CD4-positive, alpha-beta T cell treated with Interleukin-15 for 1 hour (primary cell): ENCODE data around the gene GABRB1.

Source experiments
- DNase-seq: peaks from one replicate; pipeline ENCODE4 v3.0.0-alpha.2; 2020

GABRB1 gene

DNA sequence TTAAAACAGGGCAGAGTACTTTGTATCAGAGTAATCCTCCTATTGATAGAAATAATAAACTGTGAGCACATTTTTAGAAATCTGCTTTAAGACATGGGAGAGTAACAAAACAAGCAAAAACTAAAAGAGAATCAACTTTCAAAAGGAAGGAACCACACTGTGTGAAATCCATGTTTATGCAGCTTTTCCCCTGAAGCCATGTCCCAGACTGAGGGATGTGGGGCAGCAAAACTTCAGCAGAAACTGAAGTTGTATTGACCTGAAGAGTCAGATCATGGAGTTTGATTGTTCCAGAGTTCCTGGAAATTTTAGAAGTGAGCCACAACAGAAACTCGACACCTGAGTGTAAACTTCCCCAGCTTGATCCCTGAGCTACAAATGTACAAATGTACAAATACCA is 378.9 kb downstream of the GABRB1 start:
- DNase-seq, result no peak

DNA sequence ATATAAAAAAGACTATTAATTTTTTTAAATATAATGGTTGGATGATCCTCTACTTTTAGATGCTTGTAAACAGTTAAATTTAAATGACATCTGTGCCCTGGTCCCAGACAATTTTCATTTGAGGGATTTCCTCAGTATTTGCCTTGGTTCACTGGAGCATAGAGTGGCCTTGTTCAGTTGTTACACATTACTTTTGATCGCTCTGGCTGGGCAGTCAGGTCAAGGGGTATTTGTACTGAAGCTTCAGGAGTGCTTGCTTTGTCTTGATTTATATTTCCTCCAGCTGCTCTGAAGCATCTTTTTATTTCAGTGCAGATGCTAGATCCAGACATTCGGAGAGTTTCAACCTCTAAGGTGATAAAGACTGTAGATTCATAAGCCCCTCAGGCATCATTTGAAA is 382.2 kb downstream of the GABRB1 start:
- no peak for DNase-seq

DNA sequence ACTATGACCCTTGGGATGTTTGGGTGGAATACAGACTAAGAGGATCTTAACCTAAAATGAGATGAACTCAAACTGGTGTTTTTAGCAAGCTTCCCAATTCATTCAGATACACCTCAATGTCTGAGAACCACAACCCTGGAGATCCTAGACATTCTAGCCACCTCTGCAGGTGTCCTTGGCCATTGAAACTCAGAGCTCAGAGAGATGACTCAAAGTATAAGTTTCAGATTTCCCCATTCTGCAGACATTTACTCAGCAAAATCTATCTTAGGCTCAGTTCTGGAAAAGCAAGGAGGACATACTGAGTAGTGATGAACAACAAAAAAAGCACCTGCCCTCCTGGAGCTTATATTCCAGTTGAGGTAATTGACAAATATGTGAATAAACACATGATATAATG is 384.4 kb downstream of the GABRB1 start:
- DNase-seq, result no peak

DNA sequence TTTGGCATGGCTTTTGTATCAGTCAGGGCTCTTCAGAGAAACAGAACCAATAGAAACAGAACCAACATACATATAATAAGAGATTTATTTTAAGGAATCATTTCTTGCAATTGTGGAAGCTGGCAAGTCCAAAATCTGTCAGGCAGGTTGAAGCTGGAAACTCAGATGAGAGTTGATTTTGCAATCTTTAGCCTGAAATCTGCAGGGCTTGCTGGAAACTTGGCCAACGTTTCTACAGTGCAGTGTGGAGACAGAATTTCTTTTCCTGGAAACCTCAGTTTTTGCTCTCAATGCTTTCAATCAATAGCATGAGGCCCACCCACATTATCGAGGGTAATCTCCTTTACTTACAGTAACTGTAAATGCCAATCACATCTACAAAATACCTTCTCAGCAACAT is 386.8 kb downstream of the GABRB1 start:
- no peak for DNase-seq

DNA sequence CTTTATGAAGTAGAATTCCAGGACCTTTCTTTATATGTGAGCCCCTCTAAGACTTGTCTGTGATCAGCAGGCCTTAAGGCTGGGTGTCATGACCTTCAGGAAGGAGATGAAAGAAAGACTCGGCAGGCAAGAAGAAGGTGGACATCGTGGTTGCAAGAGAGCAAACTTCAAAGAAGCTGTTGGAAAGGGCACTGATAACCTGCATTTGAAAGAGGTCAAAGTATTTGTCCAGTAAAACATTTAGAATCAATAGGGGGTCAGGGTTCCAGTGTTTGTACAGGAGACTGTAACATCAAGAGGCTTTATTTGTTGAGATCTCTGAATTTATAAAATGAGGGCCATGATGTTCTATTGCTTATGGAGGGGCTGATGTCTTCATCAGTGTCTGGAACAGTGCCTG is 387.9 kb downstream of the GABRB1 start:
- no peak for DNase-seq

DNA sequence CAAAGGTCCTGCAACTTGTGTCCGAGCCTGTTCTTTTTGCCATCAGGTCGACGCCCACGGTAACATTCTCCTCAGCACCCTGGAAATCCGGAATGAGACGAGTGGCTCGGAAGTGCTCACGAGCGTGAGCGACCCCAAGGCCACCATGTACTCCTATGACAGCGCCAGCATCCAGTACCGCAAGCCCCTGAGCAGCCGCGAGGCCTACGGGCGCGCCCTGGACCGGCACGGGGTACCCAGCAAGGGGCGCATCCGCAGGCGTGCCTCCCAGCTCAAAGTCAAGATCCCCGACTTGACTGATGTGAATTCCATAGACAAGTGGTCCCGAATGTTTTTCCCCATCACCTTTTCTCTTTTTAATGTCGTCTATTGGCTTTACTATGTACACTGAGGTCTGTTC is 394.3 kb downstream of the GABRB1 start:
- no peak for DNase-seq

DNA sequence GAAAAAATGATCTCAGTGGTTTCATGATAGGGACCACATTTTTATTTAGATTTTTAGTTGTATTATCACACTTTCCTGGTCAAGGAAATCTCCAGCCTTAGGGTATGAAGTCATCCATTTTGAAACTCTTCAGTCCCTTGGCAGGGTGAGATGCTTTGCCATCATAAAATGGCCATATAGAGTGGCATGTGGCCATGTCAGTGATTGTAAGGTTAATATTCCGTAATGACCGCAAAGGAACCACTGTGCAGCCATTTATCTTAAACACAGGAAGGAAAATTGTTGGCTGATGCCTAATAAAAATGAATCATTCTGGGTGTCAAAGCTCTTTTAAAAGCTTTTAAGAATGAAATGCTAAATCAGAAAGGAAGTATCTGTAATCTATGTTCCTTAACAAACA is 396.6 kb downstream of the GABRB1 start:
- no peak for DNase-seq

DNA sequence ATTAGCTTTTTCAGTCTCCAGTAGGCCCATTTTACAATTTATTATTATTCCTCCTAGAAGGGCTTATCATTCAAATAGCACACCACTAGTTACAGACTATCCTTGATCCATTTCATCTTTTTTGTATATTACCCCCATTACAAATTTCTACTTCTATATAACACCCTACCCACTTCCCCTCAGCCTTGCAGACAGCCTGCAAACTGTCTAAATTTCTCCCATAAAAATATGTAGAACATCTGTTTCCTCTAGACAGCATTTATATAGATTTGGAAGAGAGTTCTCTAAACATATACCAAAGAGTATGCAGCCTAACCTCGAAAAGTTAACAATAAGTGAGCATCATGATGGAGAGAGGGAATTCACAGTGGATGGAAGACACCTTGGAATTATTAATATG is 401.4 kb downstream of the GABRB1 start:
- no peak for DNase-seq

DNA sequence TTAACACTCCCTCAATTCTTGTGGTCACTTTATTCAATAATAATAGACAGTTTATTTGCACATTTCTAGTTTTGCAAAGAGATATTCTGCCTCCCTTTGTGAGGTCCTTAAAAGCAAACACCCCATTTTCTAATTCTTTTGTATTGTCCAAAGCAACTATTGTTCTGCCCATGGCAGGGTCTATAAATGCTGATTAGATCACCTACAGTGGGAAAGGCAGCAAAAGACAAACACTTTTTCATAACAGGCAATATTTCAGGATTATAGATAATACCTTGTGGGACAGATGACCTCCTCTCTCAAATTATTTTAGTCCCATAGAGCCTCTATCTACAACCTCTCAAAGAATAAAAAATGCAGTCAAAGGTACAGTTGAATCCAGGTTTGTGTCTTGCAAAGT is 403.6 kb downstream of the GABRB1 start:
- no peak for DNase-seq

DNA sequence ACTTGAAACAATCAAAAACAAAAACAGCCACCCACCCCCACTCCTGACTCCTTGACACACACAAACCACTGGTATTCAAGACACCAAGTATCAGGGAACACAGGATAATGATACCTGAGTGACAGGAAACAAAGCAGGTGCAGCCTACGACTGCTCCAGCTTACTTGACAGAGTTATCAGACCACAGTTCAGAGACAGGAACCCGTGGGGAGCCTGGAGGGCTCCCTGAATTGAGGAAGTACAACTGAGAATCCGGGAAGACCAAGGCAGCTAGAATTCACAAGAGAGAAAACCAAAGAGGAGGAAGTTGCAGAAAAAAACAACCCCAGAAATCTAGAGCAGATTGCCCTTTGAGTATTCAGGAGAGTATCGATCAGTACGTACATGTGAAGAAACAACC is 411.6 kb downstream of the GABRB1 start:
- DNase-seq, result peak; percentile 20

DNA sequence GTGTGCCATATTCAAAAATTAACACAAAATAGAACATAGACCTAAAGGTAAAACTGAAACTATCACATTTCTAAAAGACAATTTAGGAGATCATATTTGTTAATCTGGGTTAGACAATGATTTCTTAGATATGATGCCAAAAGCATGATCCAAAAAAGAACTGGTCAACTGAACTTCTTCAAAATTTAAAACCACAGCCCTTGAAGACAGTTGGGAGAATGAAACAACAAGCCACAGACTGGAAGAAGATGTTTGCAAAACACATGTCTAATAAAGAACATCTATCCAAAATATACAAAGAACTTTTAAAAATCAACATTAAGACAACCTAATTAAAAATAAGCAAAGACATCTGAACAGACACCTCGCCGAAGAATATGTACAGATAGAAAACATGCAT is 412.7 kb downstream of the GABRB1 start:
- DNase-seq, result no peak

DNA sequence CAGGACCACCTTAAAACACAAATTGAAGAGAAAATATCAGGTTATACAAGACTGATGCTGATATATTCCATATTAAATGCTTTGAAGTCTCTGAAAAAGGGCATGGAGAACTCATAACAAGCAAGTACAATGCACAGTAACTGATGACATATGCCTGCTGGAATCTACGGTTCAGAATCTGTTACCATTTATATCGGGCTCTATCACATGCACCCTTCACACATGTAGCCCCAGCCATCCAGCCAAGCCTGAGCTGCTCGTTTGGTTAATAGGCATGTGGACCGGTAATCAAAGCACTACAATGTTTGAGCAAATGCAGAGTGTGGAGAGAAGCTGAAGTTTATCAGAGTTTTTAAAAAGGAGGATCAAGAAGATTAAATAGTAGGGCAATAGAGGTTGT is 420.3 kb downstream of the GABRB1 start:
- DNase-seq, result no peak

DNA sequence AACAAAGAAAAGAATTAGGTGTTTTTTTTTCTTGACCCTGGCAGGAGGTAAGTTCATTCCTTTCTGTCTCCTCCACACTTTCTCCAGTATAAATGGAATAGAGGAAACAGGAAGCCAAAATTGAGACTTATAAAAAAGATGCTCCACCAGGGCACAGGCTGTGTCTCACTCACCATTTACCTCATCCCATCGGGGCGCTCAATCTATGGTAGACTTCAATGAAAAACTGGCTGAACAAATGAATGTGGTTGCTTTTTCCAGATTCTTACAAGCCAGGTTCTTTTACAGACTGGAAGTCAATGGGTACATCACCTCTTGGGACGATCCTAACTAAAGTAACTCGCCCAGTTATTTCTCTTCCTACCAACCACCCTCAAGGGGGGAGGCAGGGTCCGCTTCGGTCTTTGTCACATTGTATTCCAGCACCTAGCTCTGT is 431.4 kb downstream of the GABRB1 start:
- no peak for DNase-seq

DNA sequence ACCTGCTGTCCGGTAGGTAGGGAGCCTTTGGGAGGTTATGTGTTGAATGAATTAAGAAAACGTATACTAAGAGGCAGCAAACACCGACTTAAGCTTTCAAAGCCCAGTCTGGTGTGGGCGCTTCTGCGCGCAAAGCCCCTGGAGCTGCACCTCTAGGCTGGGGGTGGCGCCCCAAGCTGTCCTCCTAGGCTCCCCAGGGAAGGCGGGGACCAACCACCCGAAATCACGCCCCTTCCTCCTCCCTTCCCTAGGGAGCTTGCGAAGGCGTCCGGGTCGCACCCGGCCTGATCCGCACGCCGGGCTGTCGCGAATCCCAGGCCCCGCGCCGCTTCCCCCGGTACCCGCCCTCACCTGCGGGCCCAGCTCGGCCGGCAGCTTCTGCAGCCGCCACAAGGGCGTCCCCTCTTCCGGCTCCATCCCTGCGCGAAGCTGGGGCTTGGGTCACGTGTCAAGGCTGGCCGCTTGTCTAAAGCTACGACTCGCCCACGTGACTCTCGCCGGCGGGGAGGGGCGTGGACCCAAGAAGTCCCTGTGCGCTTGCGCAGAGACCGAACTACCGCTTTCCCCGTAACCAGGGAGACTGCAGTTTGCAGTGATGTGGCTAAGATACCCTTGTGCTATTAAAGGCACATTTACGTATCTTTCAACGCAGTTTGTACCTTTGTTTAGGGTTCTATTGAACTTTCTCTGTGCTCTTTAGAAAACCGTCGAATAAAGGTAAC is 432.0 kb downstream of the GABRB1 start, which contains the start of gene COMMD8:
Gene COMMD8, minus strand, starts transcription at position 468 of the 722 bp plus-strand sequence. Its CDS starts 51 bp downstream, at position 417.
- peak; percentile 98 for DNase-seq

DNA sequence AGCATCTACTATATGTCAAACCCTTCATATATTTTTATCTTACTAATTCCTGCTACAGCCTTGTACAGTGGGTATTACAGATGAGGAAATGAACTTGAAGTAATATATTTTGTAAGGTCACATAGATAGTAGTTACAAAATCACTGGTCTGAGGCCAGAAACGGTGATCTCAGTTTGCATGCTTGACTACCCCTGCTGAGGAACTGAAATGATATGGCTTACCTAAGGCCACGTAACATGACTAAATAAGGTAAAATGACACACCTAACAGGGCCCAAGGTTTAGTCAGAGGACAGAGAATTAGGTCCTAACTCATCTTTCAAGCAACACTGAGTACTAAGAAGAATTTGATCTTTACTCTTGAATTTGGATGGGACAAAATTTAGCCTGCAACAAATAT is 433.6 kb downstream of the GABRB1 start:
- peak; percentile 31 for DNase-seq

DNA sequence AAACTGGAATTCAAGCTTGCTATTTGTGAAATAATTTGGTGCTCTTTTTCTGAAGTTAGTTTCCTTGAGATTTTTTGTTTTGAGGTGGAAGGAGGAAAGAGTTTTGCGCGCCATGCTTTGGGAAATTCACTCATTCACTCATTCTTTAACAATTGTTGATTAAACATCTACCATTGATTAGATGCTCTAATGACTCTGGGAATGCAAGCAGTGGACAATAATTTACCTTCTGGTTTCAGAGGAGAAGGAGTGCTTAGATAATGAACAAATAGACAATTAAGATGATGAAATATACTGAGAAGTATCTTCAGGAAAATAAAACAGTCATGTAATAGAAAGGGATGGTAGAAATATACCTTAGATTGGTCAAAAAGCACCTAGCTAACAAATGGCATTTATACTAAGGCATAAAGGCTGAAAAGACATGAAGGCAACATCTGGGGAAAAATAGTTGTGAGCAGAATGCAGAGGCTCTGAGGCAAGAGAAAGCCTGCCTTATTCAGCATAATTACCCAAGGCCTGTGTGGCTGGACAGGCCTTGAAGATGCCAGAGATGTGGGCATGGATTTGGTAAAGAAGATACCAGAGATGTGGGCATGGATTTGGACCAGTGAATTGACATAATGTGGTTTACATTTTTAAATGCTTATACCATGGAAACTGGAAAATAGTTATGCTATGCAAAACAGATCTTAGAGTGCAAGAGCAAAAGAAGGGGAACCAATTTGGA is 434.9 kb downstream of the GABRB1 start:
- no peak for DNase-seq

DNA sequence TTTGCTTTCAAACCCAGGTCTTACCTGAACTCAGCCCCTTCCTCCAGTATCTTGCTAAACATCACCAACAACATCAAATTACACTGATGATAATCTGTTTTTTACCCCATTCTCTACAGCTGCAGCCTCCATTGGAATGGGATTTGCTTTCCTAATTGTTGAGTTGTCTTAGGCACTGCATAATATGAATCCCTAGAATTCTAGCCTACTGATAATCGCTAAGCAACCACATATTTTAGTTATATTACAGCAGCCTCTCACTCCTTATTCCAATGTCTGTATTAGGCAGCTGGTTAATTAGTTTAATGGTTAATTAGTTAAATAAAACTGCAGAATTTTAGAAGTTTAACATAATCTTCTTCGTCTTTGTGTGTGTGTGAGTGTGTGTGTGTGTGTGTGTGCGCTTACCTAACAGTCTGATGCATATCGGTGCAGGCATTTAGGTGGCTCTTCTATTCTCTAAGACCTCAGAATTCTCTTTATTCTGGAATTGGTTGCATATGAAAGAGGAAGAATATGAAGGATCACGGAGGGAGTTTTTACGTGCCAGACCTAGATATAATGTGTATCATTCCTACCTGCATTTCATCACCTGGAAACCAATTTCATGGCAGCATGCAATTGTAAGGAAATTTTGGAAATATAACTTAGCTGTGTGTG is 437.5 kb downstream of the GABRB1 start:
- no peak for DNase-seq

DNA sequence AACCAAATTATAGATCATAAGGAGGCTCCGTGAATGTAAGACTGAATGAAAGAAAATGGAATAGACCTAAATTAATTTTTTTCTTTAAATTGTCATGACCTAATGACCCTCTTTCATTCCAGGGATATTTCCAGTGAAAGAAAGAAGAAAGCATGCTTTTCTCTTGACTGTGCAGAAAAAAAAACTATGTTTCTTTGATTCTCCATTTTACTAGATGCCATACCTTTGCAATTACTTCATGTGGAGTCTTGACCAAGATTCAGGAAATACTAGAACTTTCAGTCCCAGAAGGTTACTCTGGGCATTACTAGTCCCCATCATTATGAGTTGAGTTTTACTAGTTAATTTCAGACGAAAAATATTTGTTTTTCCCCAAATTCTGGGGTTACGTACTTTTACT is 438.6 kb downstream of the GABRB1 start:
- DNase-seq, result no peak

DNA sequence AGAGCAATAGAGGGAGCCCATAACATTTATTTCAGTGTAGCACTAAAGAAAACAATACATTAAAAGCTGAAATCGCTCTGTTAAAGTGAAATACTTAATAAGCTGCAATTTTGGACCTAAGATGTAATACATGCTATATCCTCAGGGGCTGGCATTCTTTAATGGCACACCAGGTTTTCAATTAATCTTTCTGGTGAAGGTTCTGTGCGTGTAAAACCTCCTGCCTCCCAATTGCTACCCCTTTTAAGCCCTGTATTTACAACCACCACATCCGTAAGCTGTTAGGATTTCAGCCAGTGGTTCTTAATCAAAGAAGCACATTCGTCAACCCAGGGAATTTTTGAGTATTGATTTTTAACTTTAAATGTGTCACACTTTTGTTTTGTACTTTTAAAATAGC is 439.7 kb downstream of the GABRB1 start:
- no peak for DNase-seq

DNA sequence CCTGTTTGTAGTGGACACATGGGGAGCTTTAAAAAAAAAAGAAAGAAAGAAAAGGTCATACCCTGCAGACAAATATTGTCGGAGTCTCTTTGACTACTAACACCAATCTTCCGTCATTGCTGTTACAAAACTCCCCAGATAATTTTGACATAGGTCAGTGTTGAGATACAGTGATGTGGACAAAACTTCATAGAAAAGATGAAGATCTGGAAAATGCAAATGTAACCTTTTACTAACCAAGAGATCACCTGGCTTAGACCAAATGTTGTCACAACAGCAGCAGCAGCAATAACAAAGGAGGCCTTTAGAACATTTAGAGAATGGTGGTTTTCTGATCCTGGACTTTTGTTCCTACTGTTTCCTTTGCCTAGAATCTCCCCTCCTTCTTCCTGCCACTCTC is 440.2 kb downstream of the GABRB1 start:
- DNase-seq, result no peak

DNA sequence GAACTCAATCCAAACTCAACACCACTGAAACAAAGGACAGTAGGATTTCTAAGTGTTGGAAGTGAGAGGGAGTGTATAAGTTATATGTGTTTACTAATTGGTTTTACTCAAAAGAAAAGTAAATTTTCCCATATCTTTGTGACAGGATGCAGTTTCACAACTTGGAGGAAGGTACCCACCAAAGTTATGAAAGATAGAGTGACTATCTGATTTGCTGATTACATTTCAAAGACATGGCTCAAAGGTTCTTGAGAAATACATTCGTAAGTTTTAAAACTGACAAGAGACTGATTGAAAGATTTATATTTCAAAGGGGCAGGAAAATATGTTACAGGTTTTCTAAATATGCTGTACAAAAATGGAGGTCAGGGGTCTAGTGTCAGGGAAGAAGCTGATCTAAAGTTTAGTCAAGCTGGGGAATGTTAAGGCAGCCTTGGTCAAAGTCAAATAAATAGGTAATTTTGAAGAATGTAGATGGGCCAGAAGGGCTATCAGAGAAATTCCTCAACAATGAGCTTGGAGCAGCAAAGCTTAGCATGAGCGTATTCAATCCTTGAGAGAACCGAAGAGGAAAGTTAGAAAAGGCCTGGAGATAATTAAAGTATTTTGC is 441.9 kb downstream of the GABRB1 start:
- no peak for DNase-seq

DNA sequence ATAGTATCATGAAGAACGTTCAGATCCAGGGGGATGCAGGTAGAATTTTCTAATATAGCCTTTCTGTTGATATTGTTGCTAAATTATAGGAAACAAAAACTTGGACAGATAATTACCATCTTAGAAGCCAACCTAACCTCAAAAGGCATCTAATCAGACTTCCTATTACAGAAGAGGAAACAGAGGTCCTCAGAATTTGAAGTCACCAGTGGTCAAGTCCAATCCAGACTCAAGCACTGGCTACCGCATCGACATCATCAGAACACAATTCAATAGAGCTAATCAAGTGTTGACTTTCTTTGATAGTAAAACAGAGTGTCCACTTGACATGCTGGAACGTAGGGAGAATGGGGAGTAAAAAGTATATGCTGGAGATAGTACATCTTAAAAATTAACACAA is 443.4 kb downstream of the GABRB1 start:
- no peak for DNase-seq

DNA sequence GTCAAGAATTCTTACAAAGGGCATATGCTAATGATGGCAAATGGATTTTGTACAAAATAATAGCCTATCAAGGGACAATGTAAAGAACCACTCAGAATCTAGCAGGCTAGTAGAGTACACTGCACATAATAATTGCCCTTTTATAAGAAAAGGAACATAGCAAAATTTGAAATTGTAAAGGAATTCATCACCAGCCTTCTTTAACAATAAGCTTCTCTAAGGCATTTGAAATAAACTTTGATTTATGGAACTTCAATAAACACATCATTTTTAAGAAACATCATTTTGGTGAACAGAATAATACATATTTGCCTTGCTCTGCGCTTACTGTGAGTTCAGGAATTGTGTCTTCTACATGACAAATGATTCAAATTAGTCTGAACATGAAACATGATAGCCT is 444.0 kb downstream of the GABRB1 start:
- DNase-seq, result no peak
